DMS53 (cell line): Measurements from ENCODE around the gene BBS9.

Experiments
- DNase-seq: peaks from one replicate; lab custom pipeline; 2025; lab: John Stamatoyannopoulos, UW

BBS9 gene

GRCh38 chr7:33127085-33127484 lies 2.3 kb upstream of the BBS9 start:
- no peak for DNase-seq

GRCh38 chr7:33128631-33128989 lies 754 bp upstream of the BBS9 start:
- DNase-seq = no peak

GRCh38 chr7:33129806-33130153 lies 416 bp downstream of the BBS9 start:
- peak; percentile 69 for DNase-seq

GRCh38 chr7:33130184-33130583 lies 820 bp downstream of the BBS9 start:
- peak; percentile 22 for DNase-seq

GRCh38 chr7:33137103-33137502 lies 7.7 kb downstream of the BBS9 start:
- no peak for DNase-seq

- no peak for DNase-seq
These were observed 13.2 kb downstream of the BBS9 start for GRCh38 chr7:33142585-33142984.

GRCh38 chr7:33143996-33144718 lies 14.8 kb downstream of the BBS9 start:
- DNase-seq = no peak

GRCh38 chr7:33145156-33145555 lies 15.8 kb downstream of the BBS9 start:
- no peak for DNase-seq

- DNase-seq = no peak
These were observed 22.7 kb downstream of the BBS9 start for GRCh38 chr7:33152087-33152486.

GRCh38 chr7:33155811-33156210 lies 26.4 kb downstream of the BBS9 start:
- DNase-seq = peak; percentile 11

GRCh38 chr7:33156441-33156840 lies 27.1 kb downstream of the BBS9 start:
- no peak for DNase-seq

GRCh38 chr7:33157311-33157710 lies 27.9 kb downstream of the BBS9 start:
- DNase-seq = no peak

- no peak for DNase-seq
These were observed 28.4 kb downstream of the BBS9 start for GRCh38 chr7:33157781-33158180.

- DNase-seq = no peak
These were observed 48.5 kb downstream of the BBS9 start for GRCh38 chr7:33177876-33178275.

GRCh38 chr7:33179519-33179918 lies 50.2 kb downstream of the BBS9 start:
- no peak for DNase-seq

- no peak for DNase-seq
These were observed 54.1 kb downstream of the BBS9 start for GRCh38 chr7:33183504-33183903.

GRCh38 chr7:33184828-33185227 lies 55.5 kb downstream of the BBS9 start:
- no peak for DNase-seq

- peak; percentile 79 for DNase-seq
These were observed 56.4 kb downstream of the BBS9 start for GRCh38 chr7:33185786-33186185.

GRCh38 chr7:33186192-33186591 lies 56.8 kb downstream of the BBS9 start:
- no peak for DNase-seq

- DNase-seq = no peak
These were observed 61.4 kb downstream of the BBS9 start for GRCh38 chr7:33190688-33191304.

- DNase-seq = peak; percentile 79
These were observed 62.0 kb downstream of the BBS9 start for GRCh38 chr7:33191340-33191739.

GRCh38 chr7:33192695-33193291 lies 63.4 kb downstream of the BBS9 start:
- DNase-seq = no peak

- DNase-seq = no peak
These were observed 64.0 kb downstream of the BBS9 start for GRCh38 chr7:33193308-33193864.
